Esophagus squamous epithelium (tissue), 4 donors: Measurements from ENCODE around the gene CPNE7.

Source experiments
- CTCF ChIP-seq, 6 experiments: fragments of 450-650 bp in 4 of 6; fragments of 200-600 bp in 2 of 6; sonication (generic) in 2 of 6; IDR thresholded peaks; one replicate each; pipeline ENCODE4 v1.5.1; 2016 to 2019; ENCODE audit warnings: antibody characterized with exemption in 6 of 6, mild to moderate bottlenecking in 4 of 6, moderate library complexity in 4 of 6
- POLR2A ChIP-seq, 4 donors: fragments of 450-650 bp; IDR thresholded peaks; one replicate each; pipeline ENCODE4 v1.6.1; 2017; ENCODE audit warnings: antibody characterized with exemption in 4 of 4, mild to moderate bottlenecking in 4 of 4, moderate library complexity in 3 of 4

- TF ChIP-seq CTCF (IDR thresholded peaks at IDR 0.05) (no peak), POLR2A (IDR thresholded peaks at IDR 0.05) (no peak)
Measured at GRCh38 chr16:89624777-89625761, 49.5 kb downstream of the CPNE7 start.
